PC-3 (cell line): ENCODE data around the gene SAMD14. TPM values are rescaled to one million over a fixed set of nuclear protein-coding genes. Genes with fewer than 3 reads are reported as not detected.

Source experiments
- ATAC-seq: fragments of 200-7000 bp; cut with Tn5 transposase; 2 replicates; pipeline ENCODE4 v1.9.1; 2020; ENCODE audit warnings: mild to moderate bottlenecking, moderate library complexity
- BruUV-seq: library from RNA; stranded (reverse); fragments of 400-500 nt; replicated peaks from 2 replicates; lab custom pipeline; 2021; lab: Mats Ljungman, UMichigan
- CTCF ChIA-PET: fragments of 300-600 bp; sonication (Branson Sonifier 250); formaldehyde crosslinking; loops from one replicate; lab custom pipeline; 2022; ENCODE audit warnings: antibody characterized with exemption; lab: Charles Lee
- POLR2A ChIA-PET: fragments of 300-600 bp; sonication (Branson Sonifier 250); formaldehyde crosslinking; loops from one replicate; lab custom pipeline; 2022; ENCODE audit warnings: antibody characterized with exemption; ENCODE audit not compliant: unreplicated experiment; lab: Charles Lee
- DNase-seq: peaks from one replicate; pipeline ENCODE4 v3.0.0-alpha.2; 2015
- H2AFZ ChIP-seq: fragments of 300-600 bp; sonication (generic); 2 replicates; pipeline ENCODE4 v1.6.0; 2016; ENCODE audit warnings: antibody characterized with exemption, low read length
- H3F3A ChIP-seq: fragments of 300-600 bp; sonication (generic); one replicate; pipeline ENCODE4 v1.6.0; 2017; ENCODE audit warnings: antibody characterized with exemption, low read length, control low read depth, mild to moderate bottlenecking; ENCODE audit not compliant: unreplicated experiment
- H3K27ac ChIP-seq: fragments of 300-600 bp; sonication (generic); 2 replicates; pipeline ENCODE4 v1.5.1; 2016; ENCODE audit warnings: mild to moderate bottlenecking, low read length
- H3K27me3 ChIP-seq: fragments of 300-600 bp; sonication (generic); 2 replicates; pipeline ENCODE4 v1.6.1; 2016; ENCODE audit warnings: low read length, mixed read lengths
- H3K36me3 ChIP-seq: fragments of 300-600 bp; sonication (generic); 2 replicates; pipeline ENCODE4 v1.6.1; 2016; ENCODE audit warnings: low read depth, mixed run types, low read length, mixed read lengths
- H3K4me1 ChIP-seq: fragments of 300-600 bp; sonication (generic); 2 replicates; pipeline ENCODE4 v1.5.1; 2016; ENCODE audit warnings: low read length; ENCODE audit not compliant: insufficient read depth
- H3K4me2 ChIP-seq: fragments of 300-600 bp; sonication (generic); 2 replicates; pipeline ENCODE4 v1.6.0; 2016; ENCODE audit warnings: low read length
- H3K4me3 ChIP-seq: fragments of 300-600 bp; sonication (generic); 2 replicates; pipeline ENCODE4 v1.5.1; 2016; ENCODE audit warnings: mild to moderate bottlenecking, low read length, mixed read lengths
- H3K79me2 ChIP-seq: fragments of 300-600 bp; sonication (generic); 2 replicates; pipeline ENCODE4 v1.6.1; 2017; ENCODE audit warnings: low read length, mixed read lengths
- H3K9ac ChIP-seq: fragments of 300-600 bp; sonication (generic); 2 replicates; pipeline ENCODE4 v1.6.0; 2016; ENCODE audit warnings: mild to moderate bottlenecking, low read length
- H3K9me2 ChIP-seq: fragments of 300-600 bp; sonication (generic); replicated peaks from 2 replicates; pipeline ENCODE4 v1.6.1; 2016; ENCODE audit warnings: mixed run types, low read length, mixed read lengths
- H3K9me3 ChIP-seq: fragments of 300-600 bp; sonication (generic); 2 replicates; pipeline ENCODE4 v1.6.1; 2016; ENCODE audit warnings: low read length, mixed read lengths
- H4K20me1 ChIP-seq: fragments of 300-600 bp; sonication (generic); 2 replicates; pipeline ENCODE4 v1.6.1; 2016; ENCODE audit warnings: low read length, mixed read lengths
- EZH2 ChIP-seq: fragments of 300-600 bp; sonication (generic); IDR thresholded peaks from one replicate; pipeline ENCODE4 v1.6.1; 2017; ENCODE audit warnings: antibody characterized with exemption, mild to moderate bottlenecking, low read length; ENCODE audit not compliant: unreplicated experiment
- EZH2phosphoT487 ChIP-seq: fragments of 300-600 bp; sonication (generic); IDR thresholded peaks from 2 replicates; pipeline ENCODE4 v1.6.1; 2018; ENCODE audit warnings: mild to moderate bottlenecking, antibody characterized with exemption, low read length, borderline replicate concordance
- intact Hi-C: fragments of 100-400 bp; cut with micrococcal nuclease; formaldehyde crosslinking; loops from 2 replicates; pipeline ENCODE4 v1.9.0; 2023
- total RNA-seq: library from RNA; depleted of rRNA; stranded (reverse); fragments of >200 nt; gene quantifications from 2 replicates; pipeline ENCODE4 v1.2.3, GENCODE V29; 2014
- TF ChIP-seq, protein P1 (sequence below): fragments of 300-600 bp; sonication (generic); conservative IDR thresholded peaks from 2 replicates; pipeline ENCODE4 v1.5.1; 2017; ENCODE audit warnings: antibody characterized with exemption, low read depth, mild to moderate bottlenecking, low read length

The SAMD14 gene
- total RNA-seq, 1 experiment from 2014 or later = 0.11 TPM

DNA sequence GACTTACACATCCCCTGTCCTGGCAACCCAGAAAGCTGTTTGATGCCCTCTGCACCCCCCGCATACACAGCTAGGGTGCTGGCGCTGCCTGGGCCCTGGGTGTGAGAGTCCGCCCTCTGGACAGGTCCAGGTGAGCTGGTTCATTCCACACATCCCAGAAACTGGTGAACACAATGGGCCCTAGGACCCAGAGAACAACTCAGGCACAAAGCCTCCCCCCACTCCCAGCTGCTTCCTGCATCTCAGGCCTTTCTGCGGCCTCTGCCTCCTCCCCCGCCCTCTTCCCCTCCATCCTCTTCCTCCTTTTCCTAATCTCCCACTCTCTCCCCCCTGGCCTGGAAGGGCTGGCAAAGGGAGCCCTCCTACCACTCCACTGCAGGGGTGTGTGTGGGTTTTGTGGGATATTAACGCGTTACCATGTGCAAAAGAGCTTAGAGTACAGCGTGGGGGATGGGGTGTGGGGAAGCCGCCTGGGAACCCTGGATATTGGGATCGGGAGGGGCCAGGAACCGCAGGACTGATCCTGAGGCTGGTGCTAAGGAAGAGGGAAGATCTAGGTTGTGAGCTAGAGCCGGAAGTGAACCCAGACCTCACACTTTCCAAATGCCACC is 22.1 kb upstream of the SAMD14 start:
- Histone ChIP-seq H3K27ac (peak overlapping the region; percentile 82), H3K9me3 (no peaks in the 10 kb centered on the region), H3K4me3 (peak overlapping the region; percentile 90), H3K4me2 (peak overlapping the region; percentile 99), H3K9ac (peak overlapping the region; percentile 68), H3K9me2 (no peaks in the 10 kb centered on the region), H3K4me1 (peaks cover 46% of the 10 kb centered on the region), H3K27me3 (no peaks in the 10 kb centered on the region), H4K20me1 (peaks cover 17% of the 10 kb centered on the region), H3F3A (no peaks in the 10 kb centered on the region), H3K79me2 (peaks cover 37% of the 10 kb centered on the region), H2AFZ (peak overlapping the region; percentile 93), H3K36me3 (no peaks in the 10 kb centered on the region)
- peak; percentile 93 for DNase-seq
- intact Hi-C loops = loop anchor here (1.0 to 5.0 kb wide), 3 partner anchors 9 to 125 kb away; partner anchors contain the start of gene PDK2
- TF ChIP-seq EZH2phosphoT487 (no peak), EZH2 (no peak)
- TF ChIP-seq, protein P1, sequence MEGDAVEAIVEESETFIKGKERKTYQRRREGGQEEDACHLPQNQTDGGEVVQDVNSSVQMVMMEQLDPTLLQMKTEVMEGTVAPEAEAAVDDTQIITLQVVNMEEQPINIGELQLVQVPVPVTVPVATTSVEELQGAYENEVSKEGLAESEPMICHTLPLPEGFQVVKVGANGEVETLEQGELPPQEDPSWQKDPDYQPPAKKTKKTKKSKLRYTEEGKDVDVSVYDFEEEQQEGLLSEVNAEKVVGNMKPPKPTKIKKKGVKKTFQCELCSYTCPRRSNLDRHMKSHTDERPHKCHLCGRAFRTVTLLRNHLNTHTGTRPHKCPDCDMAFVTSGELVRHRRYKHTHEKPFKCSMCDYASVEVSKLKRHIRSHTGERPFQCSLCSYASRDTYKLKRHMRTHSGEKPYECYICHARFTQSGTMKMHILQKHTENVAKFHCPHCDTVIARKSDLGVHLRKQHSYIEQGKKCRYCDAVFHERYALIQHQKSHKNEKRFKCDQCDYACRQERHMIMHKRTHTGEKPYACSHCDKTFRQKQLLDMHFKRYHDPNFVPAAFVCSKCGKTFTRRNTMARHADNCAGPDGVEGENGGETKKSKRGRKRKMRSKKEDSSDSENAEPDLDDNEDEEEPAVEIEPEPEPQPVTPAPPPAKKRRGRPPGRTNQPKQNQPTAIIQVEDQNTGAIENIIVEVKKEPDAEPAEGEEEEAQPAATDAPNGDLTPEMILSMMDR = no peak
- ChIA-PET POLR2A (interaction anchor here (0.5 to 0.8 kb wide), 4 partner anchors 21 to 573 kb away, joined by 3 to 18 read pairs (median 4); no protein-coding TSS in a partner anchor), CTCF (interaction anchor here (0.5 to 1.6 kb wide), 6 partner anchors 9 to 283 kb away, joined by 3 to 11 read pairs (median 6); partner anchors contain the start of gene PDK2)
- BruUV-seq = no TSS peak
- peak; percentile 64 for ATAC-seq

DNA sequence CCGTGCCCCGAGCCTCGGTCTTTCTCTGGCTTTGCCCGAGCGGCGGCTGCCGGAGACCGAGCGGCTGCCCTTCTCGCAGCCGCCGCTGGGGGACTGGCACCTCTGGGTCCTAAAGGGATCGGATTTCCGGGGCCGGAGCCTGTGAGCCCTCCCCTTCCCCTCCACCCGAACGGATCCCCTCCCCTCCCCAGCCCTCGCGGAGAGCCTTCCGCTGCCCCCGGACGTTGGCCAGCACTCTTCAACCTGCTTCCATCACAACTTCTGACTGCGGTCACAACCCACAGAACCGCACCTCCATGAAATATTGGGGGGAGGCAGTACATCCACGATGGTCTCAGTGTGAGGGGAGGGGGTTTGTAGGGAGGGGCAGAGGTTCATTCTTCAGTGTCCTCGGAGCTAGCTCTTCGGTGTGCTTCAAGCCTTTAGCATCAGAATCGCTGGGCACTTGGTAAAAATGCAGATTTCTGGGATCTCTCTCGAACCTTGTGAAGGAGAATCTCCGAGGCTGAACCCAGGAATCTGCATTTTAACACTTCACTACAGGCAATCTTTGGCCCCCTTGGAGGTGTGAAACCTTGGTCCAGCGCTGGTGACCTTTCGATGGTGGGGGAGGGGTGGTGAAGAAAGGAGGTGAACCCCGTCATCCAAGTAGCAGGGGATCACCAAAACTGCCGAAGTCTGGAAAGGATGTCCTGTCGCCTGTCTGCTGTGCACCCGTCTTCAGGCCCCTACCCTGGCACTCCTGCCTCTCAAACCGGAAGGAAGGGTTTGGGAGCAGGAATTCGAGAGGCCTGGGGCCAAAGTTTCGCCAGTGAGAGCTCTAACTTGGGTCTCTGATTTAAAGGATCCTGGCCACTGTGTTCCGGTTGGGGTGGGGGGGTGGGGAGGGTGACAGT is 21.3 kb upstream of the SAMD14 start:
- Histone ChIP-seq H2AFZ (peak overlapping the region; percentile 87), H3K9me3 (no peaks in the 10 kb centered on the region), H3K4me1 (peaks cover 51% of the 10 kb centered on the region), H3K36me3 (no peaks in the 10 kb centered on the region), H3K4me3 (peak overlapping the region; percentile 90), H3K27me3 (no peaks in the 10 kb centered on the region), H4K20me1 (peaks cover 25% of the 10 kb centered on the region), H3K79me2 (peaks cover 45% of the 10 kb centered on the region), H3K9ac (peak overlapping the region; percentile 67), H3F3A (no peaks in the 10 kb centered on the region), H3K9me2 (no peaks in the 10 kb centered on the region), H3K4me2 (peak overlapping the region; percentile 99), H3K27ac (peak overlapping the region; percentile 82)
- ChIA-PET CTCF (interaction anchor here (0.5 to 1.6 kb wide), 6 partner anchors 9 to 284 kb away, joined by 3 to 11 read pairs (median 6); partner anchors contain the start of gene PDK2), POLR2A (interaction anchor here (0.6 to 0.8 kb wide), 3 partner anchors 20 to 54 kb away, joined by 3 to 18 read pairs (median 4); no protein-coding TSS in a partner anchor)
- intact Hi-C loops = loop anchor here (2.0 to 5.0 kb wide), 2 partner anchors 56 to 124 kb away; partner anchors contain the start of gene PDK2
- DNase-seq (peak; percentile 97), ATAC-seq (peak; percentile 57)
- no peak for TF ChIP-seq EZH2
- TF ChIP-seq, protein P1 = peak; percentile 28; the same call in 1 of the 2 replicates
- BruUV-seq = TSS peak; percentile 90
